ENCODE results near the gene ACP6. TPM values are rescaled to one million over a fixed set of nuclear protein-coding genes. Genes with fewer than 3 reads are reported as not detected.

Gene ACP6
- total RNA-seq, 1 donor from 2014 or later: 27.6 TPM

GRCh38 chr1:147717706-147718097 is 47.4 kb upstream of the ACP6 start:
- no peak overlapping the region for H3K4me3 ChIP-seq
- H3K79me2 ChIP-seq (ENCODE audit: low read depth): no peaks in the 10 kb centered on the region
- H3K4me1 ChIP-seq: no peaks in the 10 kb centered on the region
- Mint-ChIP-seq H3K4me1 (peaks cover 3% of the 10 kb centered on the region), H3K27ac (no peak overlapping the region), H3K4me3 (no peak overlapping the region), H3K9me3 (peaks cover 12% of the 10 kb centered on the region), H3K36me3 (no peaks in the 10 kb centered on the region), H3K27me3 (ENCODE audit: insufficient read depth, low read depth) (peaks cover 6% of the 10 kb centered on the region)
- no peaks in the 10 kb centered on the region for H4K20me1 ChIP-seq (ENCODE audit: low read depth)
- H2AFZ ChIP-seq (replicated peaks): no peak overlapping the region
- no peaks in the 10 kb centered on the region for H3K27me3 ChIP-seq
- no peak overlapping the region for H3K27ac ChIP-seq
- TF ChIP-seq EZH2phosphoT487 (IDR thresholded peaks at IDR 0.05): no peak
- no peak for TF ChIP-seq EZH2 (IDR thresholded peaks at IDR 0.05)
- no peaks in the 10 kb centered on the region for H3F3A ChIP-seq (ENCODE audit: low read depth)
- no peaks in the 10 kb centered on the region for H3K9me3 ChIP-seq (ENCODE audit: low read depth)
- no peak for DNase-seq (ENCODE audit: low spot score)
- no peaks in the 10 kb centered on the region for H3K36me3 ChIP-seq
- no peak overlapping the region for H3K9ac ChIP-seq
- H3K4me2 ChIP-seq: no peak overlapping the region

- no peaks in the 10 kb centered on the region for H3K36me3 Mint-ChIP-seq
- H3K4me3 ChIP-seq: no peak overlapping the region
- H3K27ac ChIP-seq: no peak overlapping the region
- H3K9me3 Mint-ChIP-seq: peaks cover 12% of the 10 kb centered on the region
- no peak overlapping the region for H2AFZ ChIP-seq (replicated peaks)
- H4K20me1 ChIP-seq (ENCODE audit: low read depth): no peaks in the 10 kb centered on the region
- peaks cover 6% of the 10 kb centered on the region for H3K27me3 Mint-ChIP-seq (ENCODE audit: insufficient read depth, low read depth)
- no peak for TF ChIP-seq EZH2 (IDR thresholded peaks at IDR 0.05)
- no peak for TF ChIP-seq CTCF (IDR thresholded peaks at IDR 0.05)
- TF ChIP-seq EZH2phosphoT487 (IDR thresholded peaks at IDR 0.05): no peak
- no peaks in the 10 kb centered on the region for H3K9me3 ChIP-seq (ENCODE audit: low read depth)
- H3K36me3 ChIP-seq: no peaks in the 10 kb centered on the region
- no peak for DNase-seq (ENCODE audit: low spot score)
- H3K27ac Mint-ChIP-seq: no peak overlapping the region
- no peak overlapping the region for H3K4me2 ChIP-seq
- peaks cover 3% of the 10 kb centered on the region for H3K4me1 Mint-ChIP-seq
- H3K79me2 ChIP-seq (ENCODE audit: low read depth): no peaks in the 10 kb centered on the region
- no peaks in the 10 kb centered on the region for H3K27me3 ChIP-seq
- H3K9ac ChIP-seq: no peak overlapping the region
- H3K4me1 ChIP-seq: no peaks in the 10 kb centered on the region
- no peak overlapping the region for H3K4me3 Mint-ChIP-seq
- H3F3A ChIP-seq (ENCODE audit: low read depth): no peaks in the 10 kb centered on the region
Measured at GRCh38 chr1:147717051-147717705, 46.9 kb upstream of the ACP6 start.

- no peaks in the 10 kb centered on the region for H3K27me3 ChIP-seq
- Mint-ChIP-seq H3K4me3 (no peak overlapping the region), H3K36me3 (no peaks in the 10 kb centered on the region), H3K4me1 (no peaks in the 10 kb centered on the region), H3K27me3 (ENCODE audit: insufficient read depth, low read depth) (no peaks in the 10 kb centered on the region), H3K27ac (no peak overlapping the region), H3K9me3 (peaks cover 5% of the 10 kb centered on the region)
- no peak overlapping the region for H2AFZ ChIP-seq (replicated peaks)
- no peaks in the 10 kb centered on the region for H3K4me1 ChIP-seq
- no peak overlapping the region for H3K9ac ChIP-seq
- no peaks in the 10 kb centered on the region for H4K20me1 ChIP-seq (ENCODE audit: low read depth)
- no peaks in the 10 kb centered on the region for H3K36me3 ChIP-seq
- H3K9me3 ChIP-seq (ENCODE audit: low read depth): no peaks in the 10 kb centered on the region
- H3K4me3 ChIP-seq: no peak overlapping the region
- DNase-seq (ENCODE audit: low spot score): no peak
- no peak for TF ChIP-seq CTCF (IDR thresholded peaks at IDR 0.05)
- no peak for TF ChIP-seq EZH2phosphoT487 (IDR thresholded peaks at IDR 0.05)
- no peak for TF ChIP-seq EZH2 (IDR thresholded peaks at IDR 0.05)
- no peak overlapping the region for H3K4me2 ChIP-seq
- H3F3A ChIP-seq (ENCODE audit: low read depth): no peaks in the 10 kb centered on the region
- H3K27ac ChIP-seq: no peak overlapping the region
- H3K79me2 ChIP-seq (ENCODE audit: low read depth): no peaks in the 10 kb centered on the region
Measured at GRCh38 chr1:147712605-147713004, 42.3 kb upstream of the ACP6 start.
